HL-60 (cell line): Measurements from ENCODE around the gene SEC14L2.

Experiments used
- DNase-seq, 2 experiments: peaks; one replicate each; pipeline ENCODE4 v3.0.0-alpha.2; 2010 to 2020; ENCODE audit warnings: low read depth in 1 of 2, low spot score in 1 of 2
- H3K27ac ChIP-seq: fragments of 250-450 bp; sonication (Bioruptor Pico); replicated peaks from 2 replicates; pipeline ENCODE4 v1.5.1; 2020; ENCODE audit warnings: mild to moderate bottlenecking, moderate library complexity
- H3K27me3 ChIP-seq: fragments of 250-450 bp; sonication (Bioruptor Pico); 2 replicates; pipeline ENCODE4 v1.5.1; 2021; ENCODE audit warnings: mild to moderate bottlenecking, moderate library complexity; ENCODE audit not compliant: insufficient read depth, poor library complexity, severe bottlenecking
- H3K4me3 ChIP-seq: replicated peaks from 2 replicates; pipeline ENCODE4 v1.5.1; 2011; ENCODE audit warnings: mild to moderate bottlenecking, control low read depth, low read length; ENCODE audit not compliant: insufficient read depth
- GABPA ChIP-seq: IDR thresholded peaks from 2 replicates; pipeline ENCODE4 v1.6.1; 2012; ENCODE audit warnings: low read depth
- POLR2AphosphoS5 ChIP-seq: IDR thresholded peaks from 2 replicates; pipeline ENCODE4 v1.6.1; 2012; ENCODE audit warnings: low read depth
- SPI1 ChIP-seq: IDR thresholded peaks from 2 replicates; pipeline ENCODE4 v1.6.1; 2012; ENCODE audit warnings: low read depth, mild to moderate bottlenecking, borderline replicate concordance
- TF ChIP-seq, protein P1 (sequence below): IDR thresholded peaks from 2 replicates; pipeline ENCODE4 v1.6.1; 2012; ENCODE audit warnings: low read depth; ENCODE audit not compliant: insufficient replicate concordance
- TF ChIP-seq, protein P2 (sequence below): IDR thresholded peaks from one replicate; pipeline ENCODE4 v1.5.1; 2011; ENCODE audit warnings: low read length, control low read depth, inconsistent platforms; ENCODE audit not compliant: insufficient read depth

The SEC14L2 gene

DNA sequence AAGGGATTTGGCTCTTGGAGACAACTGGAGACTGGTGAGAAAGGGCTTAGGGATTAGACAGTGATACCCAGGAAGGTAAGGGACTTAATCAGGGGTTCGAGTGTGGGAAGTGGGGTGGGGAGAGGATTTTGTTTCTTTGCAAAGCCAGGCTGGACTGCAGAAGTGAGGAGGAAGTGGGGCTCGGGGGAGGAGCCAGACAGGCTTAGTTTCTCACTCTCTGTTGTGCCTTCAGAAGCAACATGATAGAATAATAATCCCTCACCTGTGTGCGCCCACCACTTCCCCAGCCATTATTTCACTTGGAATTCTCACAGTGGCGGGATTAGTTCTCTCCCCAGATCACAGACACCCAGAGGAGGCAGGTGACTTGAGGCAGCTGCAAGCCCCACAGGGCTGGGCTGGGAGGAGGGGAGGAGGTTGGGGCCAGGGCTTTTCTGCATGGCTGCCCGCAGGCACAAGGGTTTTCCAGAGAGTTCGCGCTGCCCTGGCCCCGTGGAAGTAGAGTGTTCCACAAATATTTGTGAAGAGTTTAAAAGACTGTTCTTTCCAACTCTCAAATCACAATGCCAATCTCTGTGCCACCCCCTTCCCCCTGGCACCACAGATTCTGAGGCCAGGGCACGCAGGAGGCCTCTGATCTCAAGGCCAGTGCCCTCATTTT, 4.0 kb upstream of the SEC14L2 start:
- TF ChIP-seq POLR2AphosphoS5 (no peak), GABPA (no peak), SPI1 (peak; percentile 79)
- TF ChIP-seq, protein P1, sequence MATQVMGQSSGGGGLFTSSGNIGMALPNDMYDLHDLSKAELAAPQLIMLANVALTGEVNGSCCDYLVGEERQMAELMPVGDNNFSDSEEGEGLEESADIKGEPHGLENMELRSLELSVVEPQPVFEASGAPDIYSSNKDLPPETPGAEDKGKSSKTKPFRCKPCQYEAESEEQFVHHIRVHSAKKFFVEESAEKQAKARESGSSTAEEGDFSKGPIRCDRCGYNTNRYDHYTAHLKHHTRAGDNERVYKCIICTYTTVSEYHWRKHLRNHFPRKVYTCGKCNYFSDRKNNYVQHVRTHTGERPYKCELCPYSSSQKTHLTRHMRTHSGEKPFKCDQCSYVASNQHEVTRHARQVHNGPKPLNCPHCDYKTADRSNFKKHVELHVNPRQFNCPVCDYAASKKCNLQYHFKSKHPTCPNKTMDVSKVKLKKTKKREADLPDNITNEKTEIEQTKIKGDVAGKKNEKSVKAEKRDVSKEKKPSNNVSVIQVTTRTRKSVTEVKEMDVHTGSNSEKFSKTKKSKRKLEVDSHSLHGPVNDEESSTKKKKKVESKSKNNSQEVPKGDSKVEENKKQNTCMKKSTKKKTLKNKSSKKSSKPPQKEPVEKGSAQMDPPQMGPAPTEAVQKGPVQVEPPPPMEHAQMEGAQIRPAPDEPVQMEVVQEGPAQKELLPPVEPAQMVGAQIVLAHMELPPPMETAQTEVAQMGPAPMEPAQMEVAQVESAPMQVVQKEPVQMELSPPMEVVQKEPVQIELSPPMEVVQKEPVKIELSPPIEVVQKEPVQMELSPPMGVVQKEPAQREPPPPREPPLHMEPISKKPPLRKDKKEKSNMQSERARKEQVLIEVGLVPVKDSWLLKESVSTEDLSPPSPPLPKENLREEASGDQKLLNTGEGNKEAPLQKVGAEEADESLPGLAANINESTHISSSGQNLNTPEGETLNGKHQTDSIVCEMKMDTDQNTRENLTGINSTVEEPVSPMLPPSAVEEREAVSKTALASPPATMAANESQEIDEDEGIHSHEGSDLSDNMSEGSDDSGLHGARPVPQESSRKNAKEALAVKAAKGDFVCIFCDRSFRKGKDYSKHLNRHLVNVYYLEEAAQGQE = no peak
- TF ChIP-seq, protein P2, sequence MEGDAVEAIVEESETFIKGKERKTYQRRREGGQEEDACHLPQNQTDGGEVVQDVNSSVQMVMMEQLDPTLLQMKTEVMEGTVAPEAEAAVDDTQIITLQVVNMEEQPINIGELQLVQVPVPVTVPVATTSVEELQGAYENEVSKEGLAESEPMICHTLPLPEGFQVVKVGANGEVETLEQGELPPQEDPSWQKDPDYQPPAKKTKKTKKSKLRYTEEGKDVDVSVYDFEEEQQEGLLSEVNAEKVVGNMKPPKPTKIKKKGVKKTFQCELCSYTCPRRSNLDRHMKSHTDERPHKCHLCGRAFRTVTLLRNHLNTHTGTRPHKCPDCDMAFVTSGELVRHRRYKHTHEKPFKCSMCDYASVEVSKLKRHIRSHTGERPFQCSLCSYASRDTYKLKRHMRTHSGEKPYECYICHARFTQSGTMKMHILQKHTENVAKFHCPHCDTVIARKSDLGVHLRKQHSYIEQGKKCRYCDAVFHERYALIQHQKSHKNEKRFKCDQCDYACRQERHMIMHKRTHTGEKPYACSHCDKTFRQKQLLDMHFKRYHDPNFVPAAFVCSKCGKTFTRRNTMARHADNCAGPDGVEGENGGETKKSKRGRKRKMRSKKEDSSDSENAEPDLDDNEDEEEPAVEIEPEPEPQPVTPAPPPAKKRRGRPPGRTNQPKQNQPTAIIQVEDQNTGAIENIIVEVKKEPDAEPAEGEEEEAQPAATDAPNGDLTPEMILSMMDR = no peak
- peak in 1 of 2 experiments; percentile 48 for DNase-seq
- Histone ChIP-seq H3K27me3 (peaks cover 7% of the 10 kb centered on the region), H3K4me3 (no peak overlapping the region), H3K27ac (no peak overlapping the region)

- Histone ChIP-seq H3K27me3 (peaks cover 10% of the 10 kb centered on the region), H3K4me3 (no peak overlapping the region), H3K27ac (no peak overlapping the region)
Observed at GRCh38 chr22:30393322-30393680, 3.5 kb upstream of the SEC14L2 start.

GRCh38 chr22:30393885-30394284, 2.9 kb upstream of the SEC14L2 start:
- Histone ChIP-seq H3K27me3 (peaks cover 14% of the 10 kb centered on the region), H3K27ac (no peak overlapping the region), H3K4me3 (no peak overlapping the region)
- TF ChIP-seq GABPA = no peak
- TF ChIP-seq, protein P1 = no peak
- no peak for DNase-seq

More at GRCh38 chr22:30393322-30393680, 3.5 kb upstream of the SEC14L2 start:
- no peak for DNase-seq
- TF ChIP-seq, protein P2 = no peak
- no peak for TF ChIP-seq POLR2AphosphoS5
- TF ChIP-seq SPI1 = no peak
- TF ChIP-seq GABPA = no peak
- TF ChIP-seq, protein P1 = no peak
